LoVo (cell line): ENCODE results near the gene EEFSEC.

Experiments used
- DNase-seq: peaks from one replicate; pipeline ENCODE4 v3.0.0-alpha.2; 2016; ENCODE audit warnings: low spot score

EEFSEC gene

GRCh38 chr3:128369881-128370642 is 216.8 kb downstream of the EEFSEC start:
- no peak for DNase-seq

- no peak for DNase-seq
These were observed 219.0 kb downstream of the EEFSEC start for GRCh38 chr3:128372281-128372680.

- no peak for DNase-seq
These were observed 219.6 kb downstream of the EEFSEC start for GRCh38 chr3:128372707-128373533.

- no peak for DNase-seq
These were observed 221.6 kb downstream of the EEFSEC start for GRCh38 chr3:128374746-128375445.

GRCh38 chr3:128376516-128376915 is 223.2 kb downstream of the EEFSEC start:
- no peak for DNase-seq

- DNase-seq: no peak
These were observed 225.5 kb downstream of the EEFSEC start for GRCh38 chr3:128378631-128379347.

- no peak for DNase-seq
These were observed 226.3 kb downstream of the EEFSEC start for GRCh38 chr3:128379367-128380160.

GRCh38 chr3:128380295-128380694 is 227.0 kb downstream of the EEFSEC start:
- no peak for DNase-seq

GRCh38 chr3:128380719-128381118 is 227.4 kb downstream of the EEFSEC start:
- DNase-seq: no peak

- DNase-seq: no peak
These were observed 228.3 kb downstream of the EEFSEC start for GRCh38 chr3:128381609-128382008.

- DNase-seq: peak; percentile 63
These were observed 229.0 kb downstream of the EEFSEC start for GRCh38 chr3:128382221-128382807.

- DNase-seq: peak; percentile 90
These were observed 230.3 kb downstream of the EEFSEC start for GRCh38 chr3:128383316-128384235.

GRCh38 chr3:128385080-128385832 is 232.0 kb downstream of the EEFSEC start:
- peak; percentile 27 for DNase-seq

GRCh38 chr3:128388932-128389331 is 235.7 kb downstream of the EEFSEC start:
- no peak for DNase-seq

- DNase-seq: no peak
These were observed 237.6 kb downstream of the EEFSEC start for GRCh38 chr3:128390867-128391266.

- DNase-seq: no peak
These were observed 238.7 kb downstream of the EEFSEC start for GRCh38 chr3:128392021-128392420.

- no peak for DNase-seq
These were observed 239.7 kb downstream of the EEFSEC start for GRCh38 chr3:128392818-128393544.

- DNase-seq: no peak
These were observed 240.8 kb downstream of the EEFSEC start for GRCh38 chr3:128394033-128394432.
